A549 (cell line): ENCODE measurements around the gene RHOBTB1. TPM values are rescaled to one million over a fixed set of nuclear protein-coding genes. Genes with fewer than 3 reads are reported as not detected.

Experiments
- ATAC-seq, 2 experiments: fragments of 200-7000 bp in 1 of 2; fragments of >200 bp in 1 of 2; cut with Nextera tagmentation in 1 of 2; cut with Tn5 transposase in 1 of 2; 3 replicates each; pipeline versions ENCODE4 v1.8.0 to v1.9.1; 2018 to 2020; ENCODE audit warnings: mild to moderate bottlenecking in 1 of 2, moderate library complexity in 1 of 2
- CTCF ChIA-PET: fragments of 300-600 bp; sonication (Branson Sonifier 250); formaldehyde crosslinking; extraction: SDS; loops from one replicate; lab custom pipeline; 2021; ENCODE audit warnings: antibody characterized with exemption, inconsistent platforms; lab: Yijun Ruan, JAX
- POLR2A ChIA-PET: fragments of 350-600 bp; formaldehyde crosslinking; extraction: SDS; loops from one replicate; lab custom pipeline; 2021; ENCODE audit warnings: antibody characterized with exemption, inconsistent platforms; lab: Yijun Ruan, JAX
- DNase-seq, 2 experiments: peaks; one replicate each; pipeline versions ENCODE4 v3.0.0 to v3.0.0-alpha.2; 2011 to 2016; ENCODE audit warnings: low read depth in 1 of 2, low spot score in 1 of 2
- FAIRE-seq: peaks from 2 replicates; lab custom pipeline; 2011; peaks lifted over from hg19 to GRCh38; lab: Jason Lieb, UNC
- H3K27ac ChIP-seq, 2 experiments: fragments of >200 bp; sonication (Bioruptor Twin); formaldehyde crosslinking; 3 replicates each; pipeline ENCODE4 v1.5.1; 2016 to 2017
- H3K4me1 ChIP-seq: fragments of >200 bp; sonication (Bioruptor Twin); formaldehyde crosslinking; 3 replicates; pipeline ENCODE4 v1.6.1; 2016
- H3K4me2 ChIP-seq: fragments of >200 bp; sonication (Bioruptor Twin); formaldehyde crosslinking; 3 replicates; pipeline ENCODE4 v1.6.1; 2016
- H3K4me3 ChIP-seq: fragments of >200 bp; sonication (Bioruptor Twin); formaldehyde crosslinking; 3 replicates; pipeline ENCODE4 v1.5.1; 2016
- H3K9me3 ChIP-seq: fragments of >200 bp; sonication (Bioruptor Twin); formaldehyde crosslinking; 3 replicates; pipeline ENCODE4 v1.6.1; 2016
- CBX2 ChIP-seq: fragments of 200-600 bp; sonication (generic); IDR thresholded peaks from 2 replicates; pipeline ENCODE4 v1.6.1; 2016; ENCODE audit warnings: low read depth, mild to moderate bottlenecking, borderline replicate concordance
- CEBPB ChIP-seq, 2 experiments: fragments of >200 bp in 1 of 2; sonication (Bioruptor Twin) in 1 of 2; formaldehyde crosslinking in 1 of 2; IDR thresholded peaks; 2 replicates each; pipeline ENCODE4 v1.6.1; 2012 to 2016
- ESRRA ChIP-seq: fragments of 150-350 bp; IDR thresholded peaks from 2 replicates; pipeline ENCODE4 v1.6.1; 2014; ENCODE audit warnings: mild to moderate bottlenecking, low read length, borderline replicate concordance
- FOSL2 ChIP-seq, 2 experiments: fragments of 450-650 bp in 1 of 2; fragments of >200 bp in 1 of 2; sonication (Bioruptor Twin) in 1 of 2; formaldehyde crosslinking; IDR thresholded peaks; 2 replicates each; pipeline versions ENCODE4 v1.5.0 to v1.6.1; 2016 to 2020; ENCODE audit warnings: mild to moderate bottlenecking in 1 of 2, moderate library complexity in 1 of 2
- FOXS1 ChIP-seq: fragments of 250-450 bp; sonication (Bioruptor Pico); IDR thresholded peaks from 2 replicates; pipeline ENCODE4 v1.5.0; 2020; ENCODE audit warnings: mild to moderate bottlenecking, moderate library complexity
- GATA3 ChIP-seq: IDR thresholded peaks from 2 replicates; pipeline ENCODE4 v1.6.1; 2012; ENCODE audit warnings: borderline replicate concordance
- HDAC2 ChIP-seq: fragments of 200-600 bp; sonication (generic); IDR thresholded peaks from 2 replicates; pipeline ENCODE4 v1.6.1; 2016
- NR3C1 ChIP-seq: fragments of >200 bp; sonication (Bioruptor Twin); formaldehyde crosslinking; IDR thresholded peaks from 3 replicates; pipeline ENCODE4 v1.6.1; 2017
- PHF8 ChIP-seq: fragments of 200-600 bp; sonication (generic); IDR thresholded peaks from 2 replicates; pipeline ENCODE4 v1.6.1; 2016; ENCODE audit warnings: low read depth, mild to moderate bottlenecking, antibody characterized with exemption, moderate library complexity, borderline replicate concordance
- POLR2A ChIP-seq: IDR thresholded peaks from 2 replicates; pipeline ENCODE4 v1.6.1; 2012; ENCODE audit warnings: mild to moderate bottlenecking, low read length
- RARB ChIP-seq: fragments of 250-450 bp; sonication (Bioruptor Pico); IDR thresholded peaks from 2 replicates; pipeline ENCODE4 v1.8.0; 2021; ENCODE audit warnings: mild to moderate bottlenecking, moderate library complexity
- SREBF2 ChIP-seq: fragments of 450-650 bp; IDR thresholded peaks from 2 replicates; pipeline ENCODE4 v1.6.1; 2014; ENCODE audit warnings: mild to moderate bottlenecking, moderate library complexity
- ZNF302 ChIP-seq: fragments of 250-450 bp; sonication (Bioruptor Pico); IDR thresholded peaks from 2 replicates; pipeline ENCODE4 v1.9.0; 2021; ENCODE audit warnings: inconsistent platforms, mild to moderate bottlenecking, moderate library complexity
- ZSCAN20 ChIP-seq: fragments of 250-450 bp; sonication (Bioruptor Pico); IDR thresholded peaks from 2 replicates; pipeline ENCODE4 v1.8.0; 2022; ENCODE audit warnings: mild to moderate bottlenecking, moderate library complexity
- WGBS: methylation state at CpG from one replicate; pipeline ENCODE4 v1.1.6; 2017; ENCODE audit errors: missing lambda C conversion rate; 5-methylcytosine and 5-hydroxymethylcytosine counted together
- polyA plus RNA-seq, 4 experiments: library from polyadenylated mRNA; depleted of rRNA in 3 of 4; stranded (reverse); fragments of >200 nt; fragmentation: RNase III in 1 of 4; extraction: RNeasy Plus Mini Kit Qiagen cat#74134 plus additional on column Dnase treatment in 1 of 4; gene quantifications; 2 replicates in 3 of 4; 3 replicates in 1 of 4; pipeline ENCODE4 v1.2.3, GENCODE V29; 2011 to 2017
- TF ChIP-seq, protein P1 (sequence below): fragments of 200-600 bp; sonication (generic); IDR thresholded peaks from 2 replicates; pipeline ENCODE4 v1.6.1; 2016; ENCODE audit warnings: antibody characterized with exemption, mild to moderate bottlenecking, moderate library complexity
- TF ChIP-seq, protein P2 (sequence below): fragments of 250-450 bp; sonication (Bioruptor Pico); IDR thresholded peaks from 2 replicates; pipeline ENCODE4 v1.5.0; 2021; ENCODE audit warnings: mild to moderate bottlenecking, moderate library complexity, borderline replicate concordance
- TF ChIP-seq, protein P3 (sequence below): IDR thresholded peaks from 2 replicates; pipeline ENCODE4 v1.6.1; 2012; ENCODE audit warnings: low read depth, borderline replicate concordance
- TF ChIP-seq, protein P4 (sequence below): fragments of >200 bp; sonication (Bioruptor Twin); formaldehyde crosslinking; IDR thresholded peaks from 3 replicates; pipeline ENCODE4 v1.5.1; 2016

Gene RHOBTB1
- polyA plus RNA-seq, 2 of the 4 experiments (the other 2 are of a cell fraction), result 6.6 to 24.7 TPM

DNA sequence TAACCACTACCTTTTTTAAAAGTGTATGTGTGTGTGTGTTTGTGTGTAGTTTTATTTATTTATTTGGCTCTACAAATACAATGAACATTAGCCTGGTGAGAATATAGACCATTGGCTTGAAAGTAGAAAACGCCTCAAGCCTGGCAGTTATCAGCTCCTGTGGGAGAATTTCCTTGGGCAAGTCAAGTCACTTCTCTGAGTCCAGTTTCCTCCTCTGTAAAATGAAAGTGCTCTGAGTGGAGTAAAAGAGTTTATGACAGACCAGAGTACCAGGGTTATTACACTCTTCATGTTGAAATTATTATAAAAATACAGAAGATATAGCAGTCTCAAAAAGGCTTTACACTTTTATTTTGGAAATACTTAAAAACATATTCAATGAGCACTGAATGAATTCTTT is 10.1 kb upstream of the RHOBTB1 start (continued):
- TF ChIP-seq, protein P1, sequence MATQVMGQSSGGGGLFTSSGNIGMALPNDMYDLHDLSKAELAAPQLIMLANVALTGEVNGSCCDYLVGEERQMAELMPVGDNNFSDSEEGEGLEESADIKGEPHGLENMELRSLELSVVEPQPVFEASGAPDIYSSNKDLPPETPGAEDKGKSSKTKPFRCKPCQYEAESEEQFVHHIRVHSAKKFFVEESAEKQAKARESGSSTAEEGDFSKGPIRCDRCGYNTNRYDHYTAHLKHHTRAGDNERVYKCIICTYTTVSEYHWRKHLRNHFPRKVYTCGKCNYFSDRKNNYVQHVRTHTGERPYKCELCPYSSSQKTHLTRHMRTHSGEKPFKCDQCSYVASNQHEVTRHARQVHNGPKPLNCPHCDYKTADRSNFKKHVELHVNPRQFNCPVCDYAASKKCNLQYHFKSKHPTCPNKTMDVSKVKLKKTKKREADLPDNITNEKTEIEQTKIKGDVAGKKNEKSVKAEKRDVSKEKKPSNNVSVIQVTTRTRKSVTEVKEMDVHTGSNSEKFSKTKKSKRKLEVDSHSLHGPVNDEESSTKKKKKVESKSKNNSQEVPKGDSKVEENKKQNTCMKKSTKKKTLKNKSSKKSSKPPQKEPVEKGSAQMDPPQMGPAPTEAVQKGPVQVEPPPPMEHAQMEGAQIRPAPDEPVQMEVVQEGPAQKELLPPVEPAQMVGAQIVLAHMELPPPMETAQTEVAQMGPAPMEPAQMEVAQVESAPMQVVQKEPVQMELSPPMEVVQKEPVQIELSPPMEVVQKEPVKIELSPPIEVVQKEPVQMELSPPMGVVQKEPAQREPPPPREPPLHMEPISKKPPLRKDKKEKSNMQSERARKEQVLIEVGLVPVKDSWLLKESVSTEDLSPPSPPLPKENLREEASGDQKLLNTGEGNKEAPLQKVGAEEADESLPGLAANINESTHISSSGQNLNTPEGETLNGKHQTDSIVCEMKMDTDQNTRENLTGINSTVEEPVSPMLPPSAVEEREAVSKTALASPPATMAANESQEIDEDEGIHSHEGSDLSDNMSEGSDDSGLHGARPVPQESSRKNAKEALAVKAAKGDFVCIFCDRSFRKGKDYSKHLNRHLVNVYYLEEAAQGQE, result no peak
- no peak for TF ChIP-seq NR3C1

DNA sequence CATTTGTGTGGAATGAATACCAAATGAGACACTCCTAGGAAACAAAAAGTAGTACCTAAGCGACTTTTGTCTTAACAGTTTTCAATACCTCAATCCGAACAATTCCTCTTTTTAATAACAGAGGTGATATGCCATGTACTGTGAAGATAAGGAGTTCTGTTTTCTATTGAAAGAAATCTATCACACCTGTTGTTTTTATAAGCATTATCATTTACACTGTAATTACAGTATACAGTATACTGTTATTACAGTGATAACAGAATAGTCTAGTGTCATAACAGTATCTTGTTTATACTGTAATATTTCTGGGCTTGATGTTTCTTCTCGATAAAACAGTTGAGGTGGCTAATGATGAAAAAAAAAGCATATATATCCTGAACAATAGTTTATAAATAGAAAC is 9.4 kb upstream of the RHOBTB1 start:
- Histone ChIP-seq H3K9me3 (no peaks in the 10 kb centered on the region), H3K4me1 (peaks cover 28% of the 10 kb centered on the region), H3K27ac (no peak overlapping the region; a peak in 1 of 6 replicates), H3K4me3 (no peak overlapping the region), H3K4me2 (no peak overlapping the region)
- whole genome bisulfite sequencing, result 83% methylated on average over 3 of the region's 3 CpGs
- POLR2A ChIA-PET, result interaction anchor here (0.8 to 1.3 kb wide), 2 partner anchors 9 to 10 kb away, joined by 3 read pairs; no protein-coding TSS in a partner anchor
- DNase-seq (no peak), FAIRE-seq (no peak), ATAC-seq (no peak)
- TF ChIP-seq, protein P2, sequence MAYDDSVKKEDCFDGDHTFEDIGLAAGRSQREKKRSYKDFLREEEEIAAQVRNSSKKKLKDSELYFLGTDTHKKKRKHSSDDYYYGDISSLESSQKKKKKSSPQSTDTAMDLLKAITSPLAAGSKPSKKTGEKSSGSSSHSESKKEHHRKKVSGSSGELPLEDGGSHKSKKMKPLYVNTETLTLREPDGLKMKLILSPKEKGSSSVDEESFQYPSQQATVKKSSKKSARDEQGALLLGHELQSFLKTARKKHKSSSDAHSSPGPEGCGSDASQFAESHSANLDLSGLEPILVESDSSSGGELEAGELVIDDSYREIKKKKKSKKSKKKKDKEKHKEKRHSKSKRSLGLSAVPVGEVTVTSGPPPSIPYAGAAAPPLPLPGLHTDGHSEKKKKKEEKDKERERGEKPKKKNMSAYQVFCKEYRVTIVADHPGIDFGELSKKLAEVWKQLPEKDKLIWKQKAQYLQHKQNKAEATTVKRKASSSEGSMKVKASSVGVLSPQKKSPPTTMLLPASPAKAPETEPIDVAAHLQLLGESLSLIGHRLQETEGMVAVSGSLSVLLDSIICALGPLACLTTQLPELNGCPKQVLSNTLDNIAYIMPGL (CRISPR knock-in tag), result no peak
- no peak for TF ChIP-seq GATA3
- no peak for TF ChIP-seq CBX2
- TF ChIP-seq POLR2A, result no peak
- TF ChIP-seq, protein P3, sequence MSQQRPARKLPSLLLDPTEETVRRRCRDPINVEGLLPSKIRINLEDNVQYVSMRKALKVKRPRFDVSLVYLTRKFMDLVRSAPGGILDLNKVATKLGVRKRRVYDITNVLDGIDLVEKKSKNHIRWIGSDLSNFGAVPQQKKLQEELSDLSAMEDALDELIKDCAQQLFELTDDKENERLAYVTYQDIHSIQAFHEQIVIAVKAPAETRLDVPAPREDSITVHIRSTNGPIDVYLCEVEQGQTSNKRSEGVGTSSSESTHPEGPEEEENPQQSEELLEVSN, result no peak
- no peak for TF ChIP-seq RARB (CRISPR knock-in tag)
- TF ChIP-seq HDAC2, result no peak
- no peak for TF ChIP-seq FOSL2 (IDR thresholded peaks at IDR 0.05)
- TF ChIP-seq FOSL2 (CRISPR knock-in tag; IDR thresholded peaks at IDR 0.05), result no peak
- CTCF ChIA-PET, result interaction anchor here (0.6 kb wide), 1 partner anchor 442 kb away, joined by 3 read pairs; no protein-coding TSS in a partner anchor

DNA sequence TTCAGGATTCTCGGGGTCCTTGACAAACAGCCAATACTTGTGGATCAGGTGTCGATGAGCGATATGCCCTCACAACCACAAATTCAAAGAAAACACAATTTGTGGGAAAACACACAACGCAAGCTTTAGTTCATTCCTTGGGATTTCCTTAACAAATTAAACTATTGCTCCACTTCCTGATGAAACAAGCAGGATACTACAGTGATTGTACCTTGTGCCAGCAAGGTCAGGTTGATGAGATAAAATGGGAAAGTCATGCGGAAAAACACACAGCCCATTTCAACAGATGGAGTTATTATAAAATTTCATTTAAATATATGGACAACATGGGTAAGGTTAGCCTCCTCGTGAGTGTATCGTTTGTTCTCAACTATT is 8.8 kb upstream of the RHOBTB1 start:
- TF ChIP-seq POLR2A (no peak), PHF8 (no peak), SREBF2 (no peak), GATA3 (no peak), CEBPB (IDR thresholded peaks at IDR 0.05) (no peak), ZNF302 (CRISPR knock-in tag) (no peak), ESRRA (no peak), NR3C1 (no peak), ZSCAN20 (CRISPR knock-in tag) (no peak), FOXS1 (CRISPR knock-in tag) (no peak)
- TF ChIP-seq, protein P4, sequence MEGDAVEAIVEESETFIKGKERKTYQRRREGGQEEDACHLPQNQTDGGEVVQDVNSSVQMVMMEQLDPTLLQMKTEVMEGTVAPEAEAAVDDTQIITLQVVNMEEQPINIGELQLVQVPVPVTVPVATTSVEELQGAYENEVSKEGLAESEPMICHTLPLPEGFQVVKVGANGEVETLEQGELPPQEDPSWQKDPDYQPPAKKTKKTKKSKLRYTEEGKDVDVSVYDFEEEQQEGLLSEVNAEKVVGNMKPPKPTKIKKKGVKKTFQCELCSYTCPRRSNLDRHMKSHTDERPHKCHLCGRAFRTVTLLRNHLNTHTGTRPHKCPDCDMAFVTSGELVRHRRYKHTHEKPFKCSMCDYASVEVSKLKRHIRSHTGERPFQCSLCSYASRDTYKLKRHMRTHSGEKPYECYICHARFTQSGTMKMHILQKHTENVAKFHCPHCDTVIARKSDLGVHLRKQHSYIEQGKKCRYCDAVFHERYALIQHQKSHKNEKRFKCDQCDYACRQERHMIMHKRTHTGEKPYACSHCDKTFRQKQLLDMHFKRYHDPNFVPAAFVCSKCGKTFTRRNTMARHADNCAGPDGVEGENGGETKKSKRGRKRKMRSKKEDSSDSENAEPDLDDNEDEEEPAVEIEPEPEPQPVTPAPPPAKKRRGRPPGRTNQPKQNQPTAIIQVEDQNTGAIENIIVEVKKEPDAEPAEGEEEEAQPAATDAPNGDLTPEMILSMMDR, result no peak
- TF ChIP-seq, protein P1, result no peak
- Histone ChIP-seq H3K4me2 (no peak overlapping the region), H3K4me1 (peaks cover 27% of the 10 kb centered on the region), H3K27ac (no peak overlapping the region; a peak in 1 of 6 replicates), H3K9me3 (no peaks in the 10 kb centered on the region), H3K4me3 (no peak overlapping the region)
- ChIA-PET POLR2A (interaction anchor here (1.3 kb wide), 1 partner anchor 10 kb away, joined by 3 read pairs; no protein-coding TSS in a partner anchor), CTCF (interaction anchor here (1.3 to 1.8 kb wide), 2 partner anchors 8 to 12 kb away, joined by 3 to 6 read pairs; no protein-coding TSS in a partner anchor)
- no peak for ATAC-seq
- no peak for FAIRE-seq
- 91% methylated on average over 7 of the region's 7 CpGs for WGBS
- DNase-seq, result no peak
